CD4-positive, alpha-beta T cell treated with Interleukin-6 at 100 ng/mL for 8 hours (primary cell): ENCODE data around the gene BTNL9.
"Not testable (repeated sequence)": the region's sequence is repeated elsewhere in the genome, so short reads cannot be mapped to it uniquely, and the experiment has no call there.

Source experiments
- DNase-seq: peaks from one replicate; pipeline ENCODE4 v3.0.0-alpha.2; 2020; ENCODE audit warnings: mixed read lengths, low spot score

Gene BTNL9

DNA sequence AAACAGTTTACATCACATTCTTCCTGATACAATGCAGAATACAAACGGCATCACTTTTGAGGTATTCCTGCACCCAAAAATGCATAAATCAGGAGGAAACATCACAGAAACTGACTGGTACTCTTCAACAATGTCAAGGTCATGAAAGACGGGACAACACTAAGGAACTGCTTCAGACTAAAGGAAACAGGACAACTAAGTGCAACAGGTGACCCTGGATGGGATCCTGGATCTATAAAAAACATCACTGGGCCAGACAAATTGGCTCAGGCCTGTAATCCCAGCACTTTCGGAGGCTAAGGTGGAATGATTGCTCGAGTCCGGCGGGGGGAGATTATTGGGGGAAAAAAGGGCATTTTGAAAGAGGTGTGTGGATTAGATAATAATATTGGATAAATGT is 22.6 kb downstream of the BTNL9 start:
- no peak for DNase-seq

DNA sequence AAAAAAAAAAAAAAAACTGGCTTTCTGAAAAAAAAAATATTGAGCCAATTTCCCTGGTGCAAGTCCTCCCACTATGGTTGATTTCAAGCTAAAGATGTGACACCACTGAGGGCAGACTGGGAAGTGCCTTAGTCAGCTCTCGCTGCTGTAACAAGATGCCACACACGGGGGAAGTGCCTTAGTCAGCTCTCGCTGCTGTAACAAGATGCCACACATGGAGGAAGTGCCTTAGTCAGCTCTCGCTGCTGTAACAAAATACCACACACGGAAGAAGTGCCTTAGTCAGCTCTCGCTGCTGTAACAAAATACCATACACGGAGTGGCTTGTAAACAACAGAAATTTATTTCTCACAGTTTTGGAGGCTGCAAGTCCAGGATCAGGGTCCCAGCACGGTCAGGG is 23.4 kb downstream of the BTNL9 start:
- no peak for DNase-seq

DNA sequence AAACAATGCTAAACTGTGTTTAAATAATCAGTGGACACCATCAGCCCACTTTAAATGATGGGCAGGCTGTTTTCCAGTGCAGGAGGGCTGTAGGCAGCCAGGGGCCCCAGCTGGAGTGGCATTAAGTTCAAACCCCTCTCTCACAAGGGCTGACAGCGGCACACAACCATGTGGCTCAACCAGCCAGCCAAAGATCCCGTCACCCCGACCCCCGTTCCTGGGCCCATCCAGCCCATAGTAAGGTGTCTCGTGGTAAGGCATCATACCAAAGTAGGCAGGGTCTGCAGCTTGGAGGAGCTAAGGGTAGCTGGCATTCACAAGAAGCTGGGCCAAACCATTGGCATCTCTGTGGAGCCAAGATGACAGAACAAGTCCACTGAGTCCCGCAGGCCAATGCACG is 24.9 kb downstream of the BTNL9 start:
- no peak for DNase-seq

DNA sequence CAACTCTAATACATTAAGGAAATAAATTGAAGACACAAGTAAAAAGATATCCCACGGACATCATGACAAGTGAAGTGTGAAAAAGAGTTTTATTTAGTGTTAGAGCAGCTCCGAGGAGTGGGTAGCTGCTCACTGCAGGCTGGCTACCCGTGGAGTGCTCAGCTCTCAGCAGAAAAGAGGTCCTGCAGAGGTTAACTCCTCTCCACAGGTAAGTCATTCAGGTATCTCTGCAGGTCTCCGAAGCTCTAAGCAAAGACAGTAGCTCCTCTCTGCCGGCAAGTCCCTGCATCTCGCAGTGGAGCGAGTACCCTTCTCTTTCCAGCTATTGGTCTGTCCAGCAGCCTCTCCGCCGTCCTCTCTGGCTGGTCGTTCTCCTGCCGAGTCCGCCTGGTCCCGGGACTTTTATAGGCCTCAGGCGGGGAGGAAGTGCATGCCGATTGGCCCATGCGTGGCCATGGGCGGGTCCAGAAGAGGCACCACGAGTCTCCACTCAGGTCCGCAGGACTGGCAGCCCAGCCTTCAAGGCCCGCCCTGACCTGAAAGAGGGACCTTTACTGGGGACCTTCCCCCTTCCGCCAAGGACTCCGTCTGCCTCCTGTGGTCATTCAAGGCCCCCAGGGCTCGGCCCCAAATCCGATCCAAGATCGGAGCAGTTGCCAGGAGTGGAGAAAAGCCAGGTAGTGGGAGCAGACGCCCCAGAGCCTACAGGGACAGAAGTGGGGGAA is 29.9 kb downstream of the BTNL9 start:
- no peak for DNase-seq

DNA sequence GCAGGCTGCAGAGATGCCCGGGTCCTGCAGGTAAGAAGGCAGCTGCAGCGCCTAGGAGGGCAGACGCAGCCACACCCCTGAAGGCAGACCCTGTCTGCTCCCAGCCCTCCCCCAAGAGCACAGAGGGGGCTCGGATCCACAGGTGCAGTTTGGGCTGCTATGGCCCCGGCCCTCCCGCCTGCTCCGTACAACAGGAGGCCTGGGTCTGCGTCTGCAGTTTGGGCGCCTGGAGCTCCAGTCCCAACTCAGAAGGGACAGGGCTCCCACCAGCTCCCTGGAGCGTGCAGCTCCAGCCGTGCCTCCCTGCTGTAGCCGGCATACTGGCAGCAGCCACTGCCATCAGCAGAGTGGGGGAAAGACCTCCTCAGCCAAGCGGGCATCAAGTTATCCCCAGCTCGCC is 30.5 kb downstream of the BTNL9 start:
- DNase-seq = no peak

DNA sequence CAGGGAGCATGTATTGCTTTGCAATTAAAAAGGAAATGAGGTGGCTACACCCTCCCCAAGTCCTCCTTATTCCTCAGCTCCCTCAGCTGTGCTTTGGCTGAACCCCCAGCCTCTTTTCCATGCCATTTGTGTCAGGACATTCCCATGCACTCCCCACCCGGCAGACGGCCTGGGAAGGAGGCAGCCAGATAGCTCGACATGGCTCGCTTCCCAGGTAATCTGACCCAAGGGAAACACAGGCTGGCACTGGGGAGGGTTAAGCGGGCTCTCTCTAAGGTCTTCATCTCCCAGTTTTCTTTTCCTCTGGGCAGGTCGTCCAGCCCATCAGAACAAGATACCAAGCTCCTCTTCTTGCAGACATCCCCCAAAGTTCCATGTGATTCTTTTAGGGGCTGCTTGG is 31.2 kb downstream of the BTNL9 start:
- DNase-seq = no peak

DNA sequence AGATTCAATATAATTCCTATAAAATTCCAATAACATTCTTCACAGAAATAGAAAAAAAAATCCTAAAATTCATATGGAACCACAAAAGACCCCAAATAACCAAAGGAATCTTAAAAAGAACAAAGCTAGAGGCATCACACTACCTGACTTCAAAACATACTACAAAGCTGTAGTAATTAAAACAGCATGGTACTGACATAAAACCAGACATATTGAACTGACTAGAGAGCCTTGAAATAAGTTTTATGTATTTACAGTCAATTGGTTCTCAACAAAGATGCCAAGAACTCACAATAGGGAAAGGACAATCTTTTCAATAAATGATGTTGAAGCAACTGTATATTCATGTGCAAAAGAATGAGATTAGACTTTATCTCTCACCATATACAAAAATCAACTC is 36.9 kb downstream of the BTNL9 start:
- DNase-seq = no peak

DNA sequence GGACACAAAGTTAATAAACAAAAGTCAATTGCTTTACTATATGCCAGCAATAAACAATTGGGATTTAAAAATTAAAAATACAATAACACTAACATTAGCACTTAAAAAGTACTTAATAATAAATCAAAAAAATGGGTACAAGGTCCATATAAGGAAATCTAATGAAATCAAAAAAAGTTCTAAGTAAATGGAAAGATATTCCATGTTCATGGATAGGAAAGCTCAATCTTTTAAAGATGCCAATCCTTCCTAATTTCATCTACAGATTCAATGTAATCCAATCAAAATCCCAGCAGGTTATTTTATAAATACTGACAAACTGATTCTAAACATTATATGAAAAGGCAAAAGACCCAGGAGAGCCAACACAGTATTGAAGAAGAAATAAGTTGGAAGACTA is 41.9 kb downstream of the BTNL9 start:
- DNase-seq = no peak

DNA sequence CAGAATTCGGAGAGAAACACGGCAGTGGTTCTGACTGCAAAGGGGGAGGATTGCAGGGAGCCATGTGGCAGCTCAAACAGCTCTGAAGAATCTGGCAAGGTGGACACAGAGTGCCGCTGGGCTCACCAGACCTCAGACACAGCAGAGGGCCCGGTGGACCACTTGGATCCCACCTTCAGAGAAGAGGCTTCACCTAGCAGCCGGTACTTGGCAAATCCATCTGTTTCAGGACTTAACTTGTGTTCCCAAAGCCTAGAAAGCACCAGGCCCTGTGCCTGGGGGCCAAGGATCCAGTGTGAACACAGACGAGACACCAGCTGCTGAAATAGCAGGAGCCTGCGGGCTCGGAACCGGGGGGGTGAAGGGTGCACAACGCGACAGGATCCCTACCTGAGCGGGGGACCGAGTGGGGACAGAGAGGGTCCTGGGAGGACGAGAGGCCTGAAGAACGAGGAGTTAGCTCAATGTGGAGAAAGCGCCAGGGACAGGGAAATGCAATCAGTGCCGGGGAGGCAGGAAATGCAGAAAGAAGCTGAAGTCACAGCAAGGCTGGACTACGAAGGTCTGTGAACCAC is 44.6 kb downstream of the BTNL9 start:
- DNase-seq = no peak

DNA sequence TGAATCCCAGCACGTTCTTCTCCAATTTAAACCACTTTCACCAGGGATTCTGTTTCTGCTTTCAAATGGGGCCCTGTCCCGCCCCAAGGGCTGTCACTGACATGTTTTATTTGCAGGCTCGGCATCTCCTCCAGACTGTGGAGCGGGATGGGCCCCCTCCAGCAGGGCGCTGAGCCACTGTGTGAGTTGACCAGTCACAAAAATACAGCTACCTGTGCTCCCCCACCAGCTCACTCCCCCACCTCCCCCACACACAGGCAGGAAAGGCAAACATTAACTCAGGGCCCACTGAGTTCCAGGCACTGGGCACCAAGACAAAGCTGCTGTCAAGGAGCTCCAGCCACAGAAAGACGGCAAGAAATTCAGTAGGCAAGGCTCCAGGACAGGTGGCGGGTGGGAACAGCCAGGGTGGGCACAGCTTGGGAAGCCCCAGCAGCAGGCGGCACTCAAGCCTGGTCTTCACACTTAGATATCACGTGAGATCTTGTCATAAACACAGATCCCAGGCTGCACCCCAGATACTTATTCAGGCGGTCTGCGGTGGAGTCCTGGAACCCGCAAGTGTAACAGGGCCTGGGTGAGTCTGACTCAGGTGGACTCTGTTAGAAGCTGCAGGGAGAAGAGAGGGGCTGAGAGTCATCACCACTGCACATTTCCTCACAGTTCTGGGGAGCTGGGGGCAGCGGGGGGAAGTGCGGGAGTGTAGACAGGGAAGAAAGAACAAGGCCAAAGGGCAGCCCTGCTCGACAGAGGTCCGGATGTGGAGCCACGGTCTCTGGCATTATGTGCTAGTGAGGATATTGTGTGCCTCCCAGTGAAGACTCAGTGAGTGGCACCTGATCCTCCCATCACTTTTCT is 46.2 kb downstream of the BTNL9 start:
- no peak for DNase-seq

DNA sequence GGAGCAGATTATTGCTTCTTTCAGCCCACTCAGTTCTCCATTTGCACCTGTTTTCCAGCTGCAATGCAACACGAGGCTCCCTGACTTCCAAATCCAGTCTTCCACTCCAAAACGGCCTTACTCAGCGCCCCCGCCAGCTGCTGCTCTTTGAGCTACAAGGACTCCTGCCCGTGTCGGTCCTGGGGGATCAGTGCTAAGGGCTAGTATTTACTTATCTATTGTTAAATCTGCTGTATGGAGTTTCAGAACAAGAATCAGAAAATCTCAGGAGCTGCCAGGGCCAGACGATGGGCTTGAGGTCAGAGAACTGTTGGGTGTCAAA is 46.8 kb downstream of the BTNL9 start:
- DNase-seq = no peak

DNA sequence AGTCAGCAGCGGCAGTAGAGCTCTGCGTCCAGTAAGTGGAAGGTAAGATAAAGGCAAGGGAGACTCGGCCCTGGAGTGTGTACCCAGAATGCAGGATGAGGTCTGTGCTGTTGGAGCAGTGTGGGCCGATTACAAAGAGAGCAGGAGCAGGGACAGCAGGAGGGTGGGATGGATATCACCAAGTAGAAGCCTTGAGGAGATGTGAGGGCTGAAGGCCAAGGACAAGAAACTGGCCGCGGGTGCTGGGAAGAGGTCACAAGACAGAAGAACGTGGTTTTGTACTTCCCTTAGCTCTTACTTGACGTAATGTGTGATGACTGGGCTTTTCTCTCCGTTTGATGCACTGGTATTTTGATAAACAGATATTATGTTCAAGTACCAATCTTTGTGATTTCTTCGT is 47.2 kb downstream of the BTNL9 start:
- DNase-seq = no peak

DNA sequence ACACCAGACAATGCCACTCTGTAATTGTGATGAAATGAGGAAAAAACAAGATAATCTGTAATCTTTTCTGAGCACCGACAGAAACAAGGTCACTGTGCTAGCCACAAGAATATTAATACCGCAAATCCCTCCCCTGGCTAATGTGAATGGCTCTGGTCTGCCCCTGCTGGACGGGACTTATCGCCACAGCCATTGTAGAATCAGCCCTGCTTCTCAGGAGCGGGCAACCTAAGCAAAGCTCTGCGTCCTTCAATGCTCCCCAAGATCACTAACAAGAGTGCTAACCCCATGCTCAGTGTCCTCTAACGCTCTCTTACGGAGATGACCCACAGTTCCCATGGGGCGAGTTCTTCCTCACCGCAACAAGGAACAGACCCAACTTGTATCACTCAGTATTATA is 48.2 kb downstream of the BTNL9 start:
- no peak for DNase-seq

DNA sequence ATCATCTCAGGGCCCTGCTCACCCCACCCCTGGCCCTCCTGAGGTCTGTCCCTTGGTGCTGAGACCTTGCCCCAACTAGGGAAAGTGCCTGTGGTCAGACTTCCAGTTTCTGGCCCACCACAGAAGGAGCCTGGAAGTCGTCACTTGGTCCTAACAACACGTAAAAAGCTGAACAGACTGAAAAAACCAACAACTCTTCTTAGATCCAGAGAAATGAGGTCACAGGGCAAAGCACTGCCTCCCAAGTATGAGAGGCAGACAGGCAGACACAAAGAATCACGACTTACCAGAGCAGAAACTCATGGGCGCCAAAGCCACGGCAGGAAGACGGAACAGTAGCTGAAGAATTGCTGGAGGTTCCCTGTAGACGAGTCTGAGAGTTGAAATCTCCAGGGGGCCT is 52.4 kb downstream of the BTNL9 start:
- DNase-seq = no peak

DNA sequence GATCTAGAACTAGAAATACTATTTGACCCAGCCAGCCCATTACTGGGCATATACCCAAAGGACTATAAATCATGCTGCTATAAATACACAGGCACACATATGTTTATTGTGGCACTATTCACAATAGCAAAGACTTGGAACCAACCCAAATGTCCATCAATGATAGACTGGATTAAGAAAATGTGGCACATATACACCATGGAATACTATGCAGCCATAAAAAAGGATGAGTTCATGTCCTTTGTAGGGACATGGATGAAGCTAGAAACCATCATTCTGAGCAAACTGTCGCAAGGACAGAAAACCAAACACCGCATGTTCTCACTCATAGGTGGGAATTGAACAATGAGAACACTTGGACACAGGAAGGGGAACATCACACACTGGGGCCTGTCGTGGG is 55.1 kb downstream of the BTNL9 start:
- not testable (repeated sequence) for DNase-seq

DNA sequence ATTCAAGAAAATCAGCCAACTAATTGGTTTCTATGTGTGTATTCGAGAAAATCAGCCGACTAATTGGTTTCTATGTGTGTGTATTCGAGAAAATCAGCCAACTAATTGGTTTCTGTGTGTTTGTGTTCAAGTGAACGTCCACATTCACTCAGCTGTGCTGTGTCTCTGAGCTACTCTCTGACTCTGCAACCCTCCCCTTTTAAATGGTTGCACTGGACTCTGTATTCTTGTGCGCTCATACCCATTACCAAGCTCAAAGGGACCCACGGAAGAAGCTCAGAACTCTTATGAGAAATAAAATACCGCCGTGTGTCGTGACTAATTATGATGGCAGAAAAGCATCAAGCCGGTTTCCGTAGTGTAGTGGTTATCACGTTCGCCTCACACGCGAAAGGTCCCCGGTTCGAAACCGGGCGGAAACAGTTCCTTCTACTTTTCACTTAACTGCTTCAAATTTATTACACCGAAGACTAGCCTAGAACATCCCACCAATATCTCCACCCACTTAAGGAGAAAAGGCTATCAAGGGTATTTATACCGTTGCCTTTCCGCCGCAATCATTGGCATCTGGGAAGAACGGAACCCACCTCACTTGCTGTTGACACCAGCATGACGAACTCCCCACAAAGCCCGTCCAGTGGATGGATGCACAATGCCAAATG is 56.8 kb downstream of the BTNL9 start:
- DNase-seq = not testable (repeated sequence)

DNA sequence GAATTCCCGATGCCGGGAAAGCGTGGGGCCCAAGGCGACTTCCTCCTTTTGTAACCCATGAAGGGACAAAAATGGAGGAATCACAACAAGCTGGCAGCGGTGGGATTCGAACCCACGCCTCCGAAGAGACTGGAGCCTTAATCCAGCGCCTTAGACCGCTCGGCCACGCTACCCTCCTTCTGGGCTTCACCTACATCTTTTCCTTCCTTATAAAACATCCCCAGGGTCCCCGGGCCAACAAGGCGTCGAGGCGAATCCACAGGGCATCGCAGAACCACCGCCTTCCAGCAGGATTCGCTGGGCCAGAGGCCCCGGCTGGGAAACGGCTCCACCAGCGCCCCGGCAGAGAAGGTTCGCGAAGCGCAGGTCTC is 57.3 kb downstream of the BTNL9 start:
- DNase-seq = not testable (repeated sequence)

DNA sequence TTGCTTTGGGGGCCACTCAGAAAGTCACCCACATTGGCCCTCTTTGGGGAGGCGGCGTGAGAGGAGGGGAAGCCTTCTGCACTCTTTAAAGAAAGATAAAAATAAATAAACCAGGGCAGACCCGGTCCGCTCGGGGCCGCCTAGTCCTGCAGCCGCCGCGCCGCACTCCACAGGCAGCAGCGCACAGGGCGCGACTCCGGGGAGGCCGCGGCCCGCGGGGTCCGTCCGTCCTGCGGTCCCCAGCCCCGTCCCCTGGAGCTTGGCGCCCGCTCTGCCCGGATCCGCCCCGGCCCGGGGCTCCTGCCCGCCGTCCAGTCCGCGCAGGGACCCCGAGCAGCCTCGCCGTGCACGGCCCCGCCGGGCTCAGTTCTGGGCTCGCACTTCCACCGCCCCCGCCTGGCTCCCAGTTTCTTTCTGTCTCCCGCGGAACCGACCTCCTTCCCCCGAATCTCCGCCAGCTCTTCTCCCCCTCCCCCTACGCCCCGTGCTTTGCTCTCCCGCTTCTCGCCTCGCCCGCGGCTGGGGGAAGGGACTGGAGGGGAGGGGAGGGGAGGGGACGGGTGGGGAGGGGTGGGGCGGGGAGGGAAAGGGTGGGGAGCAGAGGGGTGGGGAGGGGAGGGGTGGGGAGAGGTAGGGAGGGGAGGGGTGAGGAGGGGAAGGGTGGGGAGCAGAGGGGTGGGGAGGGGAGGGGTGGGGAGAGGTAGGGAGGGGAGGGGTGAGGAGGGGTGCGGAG is 57.9 kb downstream of the BTNL9 start:
- DNase-seq = not testable (repeated sequence)

DNA sequence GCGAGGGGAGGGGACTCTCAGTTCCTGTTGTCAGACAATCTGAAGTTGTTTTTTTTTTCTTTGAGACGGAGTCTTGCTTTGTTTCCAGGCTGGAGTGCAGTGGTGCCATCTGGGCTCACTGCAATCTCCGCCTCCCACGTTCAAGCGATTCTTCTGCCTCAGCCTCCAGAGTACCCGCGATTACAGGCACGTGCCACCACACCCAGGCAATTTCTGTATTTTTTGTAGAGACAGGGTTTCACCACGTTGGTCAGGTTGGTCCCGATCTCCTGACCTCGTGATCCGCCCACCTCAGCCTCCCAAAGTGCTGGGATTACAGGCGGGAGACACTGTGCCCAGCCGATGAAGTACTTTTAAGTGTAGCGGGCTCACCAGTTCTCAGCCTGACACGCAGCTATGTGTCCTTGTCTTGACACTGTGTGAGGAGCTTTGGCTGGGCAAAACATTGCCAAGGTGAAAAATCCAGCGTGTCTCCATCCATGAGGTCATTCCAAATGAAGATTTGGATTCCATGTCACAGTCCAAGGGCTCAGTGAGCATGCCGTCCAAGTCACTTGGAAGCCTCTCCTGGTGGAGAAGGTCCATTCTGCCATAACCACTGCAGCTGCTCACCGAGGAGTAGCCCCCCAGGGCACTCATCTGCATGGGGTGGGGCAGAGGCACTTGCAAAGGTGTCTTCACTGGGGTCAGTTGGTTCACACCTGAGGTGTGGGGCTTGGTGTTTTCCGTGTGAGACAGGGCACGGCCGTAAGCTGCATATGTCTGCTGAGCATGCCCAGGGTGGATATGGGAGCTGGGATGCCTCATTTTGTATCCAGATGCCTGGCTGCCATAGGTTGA is 58.9 kb downstream of the BTNL9 start:
- DNase-seq = no peak

DNA sequence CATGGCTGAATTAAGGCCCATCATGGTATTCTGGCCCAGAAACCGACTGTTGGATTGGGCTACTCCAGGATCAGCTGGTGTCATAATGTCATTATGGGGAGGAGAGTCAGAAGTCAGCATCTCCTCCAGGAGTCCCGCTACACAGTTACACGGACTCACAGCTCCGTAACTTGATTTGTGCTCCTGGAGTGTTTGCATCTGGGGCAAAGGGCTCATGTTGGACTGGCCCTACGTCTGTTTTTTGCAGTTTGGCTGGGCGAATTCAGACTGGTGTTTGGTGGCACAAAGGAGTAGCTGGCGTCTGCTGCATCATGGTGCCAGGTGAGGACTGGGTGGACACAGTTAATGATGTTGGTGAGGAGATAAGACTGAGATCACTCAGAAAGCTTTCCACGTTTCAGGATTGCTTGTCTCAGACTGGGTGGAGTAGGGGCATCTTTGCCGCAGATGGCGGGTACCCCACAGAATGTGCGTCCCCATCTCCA is 59.6 kb downstream of the BTNL9 start:
- DNase-seq = no peak
